GM10266 (cell line): ENCODE measurements around the gene PCLO.

Experiments
- DNase-seq: peaks from one replicate; pipeline ENCODE4 v3.0.0; 2012; ENCODE audit errors: extremely low spot score
- TF ChIP-seq, protein P1 (sequence below): IDR thresholded peaks from 2 replicates; pipeline ENCODE4 v1.5.1; 2012; ENCODE audit warnings: mild to moderate bottlenecking, low read depth; ENCODE audit not compliant: control insufficient read depth, insufficient read depth; ENCODE audit errors: missing control alignments

The PCLO gene

DNA sequence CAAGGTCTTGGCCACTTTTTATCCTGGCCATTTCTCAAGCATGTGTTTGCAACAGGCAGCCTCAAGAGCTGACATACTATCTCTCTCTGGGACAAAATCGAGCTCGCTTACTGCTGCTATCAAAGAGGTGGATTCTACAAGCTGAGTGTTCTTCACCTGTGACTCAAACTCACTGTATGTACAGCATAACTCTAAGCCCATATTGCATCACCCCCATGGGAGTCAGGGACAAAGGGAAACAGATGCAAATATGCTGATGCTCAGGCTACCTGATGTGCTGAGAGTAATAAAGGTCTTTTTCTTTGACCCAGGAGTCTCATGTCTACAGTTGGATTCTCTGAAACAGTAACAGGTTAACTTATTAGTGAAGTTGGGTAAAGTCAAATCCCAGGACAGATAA lies 45.2 kb downstream of the PCLO start:
- no peak for DNase-seq
- TF ChIP-seq, protein P1, sequence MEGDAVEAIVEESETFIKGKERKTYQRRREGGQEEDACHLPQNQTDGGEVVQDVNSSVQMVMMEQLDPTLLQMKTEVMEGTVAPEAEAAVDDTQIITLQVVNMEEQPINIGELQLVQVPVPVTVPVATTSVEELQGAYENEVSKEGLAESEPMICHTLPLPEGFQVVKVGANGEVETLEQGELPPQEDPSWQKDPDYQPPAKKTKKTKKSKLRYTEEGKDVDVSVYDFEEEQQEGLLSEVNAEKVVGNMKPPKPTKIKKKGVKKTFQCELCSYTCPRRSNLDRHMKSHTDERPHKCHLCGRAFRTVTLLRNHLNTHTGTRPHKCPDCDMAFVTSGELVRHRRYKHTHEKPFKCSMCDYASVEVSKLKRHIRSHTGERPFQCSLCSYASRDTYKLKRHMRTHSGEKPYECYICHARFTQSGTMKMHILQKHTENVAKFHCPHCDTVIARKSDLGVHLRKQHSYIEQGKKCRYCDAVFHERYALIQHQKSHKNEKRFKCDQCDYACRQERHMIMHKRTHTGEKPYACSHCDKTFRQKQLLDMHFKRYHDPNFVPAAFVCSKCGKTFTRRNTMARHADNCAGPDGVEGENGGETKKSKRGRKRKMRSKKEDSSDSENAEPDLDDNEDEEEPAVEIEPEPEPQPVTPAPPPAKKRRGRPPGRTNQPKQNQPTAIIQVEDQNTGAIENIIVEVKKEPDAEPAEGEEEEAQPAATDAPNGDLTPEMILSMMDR: no peak

DNA sequence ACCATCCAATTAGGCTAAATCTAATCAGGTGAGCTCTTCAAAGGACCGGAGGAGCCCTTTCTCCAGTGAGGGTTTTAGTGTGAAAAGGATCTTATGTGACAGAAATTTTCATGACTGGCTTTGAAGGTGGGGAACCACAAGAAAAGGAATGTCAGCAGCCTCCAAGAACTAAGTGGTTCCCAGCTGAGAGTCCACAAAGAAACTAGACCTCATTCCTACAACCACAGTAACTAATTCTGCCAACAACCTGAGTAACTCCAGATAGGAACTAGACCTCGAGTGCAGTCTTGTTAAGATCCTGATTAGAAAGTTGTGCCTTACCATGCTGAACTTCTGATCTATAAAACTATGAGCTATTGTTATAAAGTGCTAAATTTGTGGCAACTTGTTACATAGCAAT lies 51.3 kb downstream of the PCLO start:
- no peak for DNase-seq
- TF ChIP-seq, protein P1: no peak

- DNase-seq: no peak
Observed at GRCh38 chr7:83109352-83109751, 53.3 kb downstream of the PCLO start.

GRCh38 chr7:83105948-83106347 lies 56.7 kb downstream of the PCLO start:
- TF ChIP-seq, protein P1: no peak
- DNase-seq: no peak

More at GRCh38 chr7:83109352-83109751, 53.3 kb downstream of the PCLO start:
- TF ChIP-seq, protein P1: no peak

DNA sequence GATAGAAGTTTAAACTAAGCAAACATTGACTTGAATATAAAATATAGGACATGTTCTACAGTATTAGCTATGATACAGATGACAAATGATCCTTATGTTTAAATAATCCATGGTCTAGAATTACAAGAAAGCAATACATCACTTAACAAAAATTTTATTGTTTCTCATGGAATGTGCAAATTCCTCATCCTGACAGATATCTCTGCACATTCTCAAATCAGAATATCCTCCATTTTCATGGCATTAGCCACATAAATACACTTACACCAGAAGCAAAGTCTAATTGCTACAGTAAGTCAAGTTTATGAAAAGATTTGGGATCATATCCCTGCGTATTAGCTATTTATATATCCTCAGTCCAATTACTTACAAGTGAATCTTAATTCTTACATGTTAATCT lies 57.6 kb downstream of the PCLO start:
- TF ChIP-seq, protein P1: no peak
- no peak for DNase-seq

DNA sequence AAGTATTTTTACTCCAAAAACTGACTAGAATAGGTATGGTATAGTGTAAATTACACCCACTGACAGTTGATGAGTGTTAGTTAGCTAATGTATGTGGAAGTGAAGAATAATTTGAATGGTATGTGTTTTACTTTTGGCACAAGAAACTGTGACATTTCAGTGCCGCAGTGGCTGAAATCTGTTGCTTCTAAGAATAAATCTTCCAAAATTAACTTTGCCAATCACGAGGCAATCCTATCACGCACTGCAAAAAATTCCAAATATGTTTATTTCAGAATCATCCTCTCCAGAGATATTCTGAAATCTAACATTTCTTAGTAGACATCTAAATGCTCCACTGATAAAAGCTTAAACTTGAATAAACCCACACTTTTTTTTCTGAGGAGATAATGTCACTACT lies 61.2 kb downstream of the PCLO start:
- DNase-seq: no peak
- TF ChIP-seq, protein P1: no peak

- TF ChIP-seq, protein P1: no peak
- no peak for DNase-seq
Observed at GRCh38 chr7:83096065-83096580, 66.6 kb downstream of the PCLO start.
